Measurements from ENCODE around the gene CDCA7L. TPM values are rescaled to one million over a fixed set of nuclear protein-coding genes. Genes with fewer than 3 reads are reported as not detected.
"Not testable (repeated sequence)": the region's sequence is repeated elsewhere in the genome, so short reads cannot be mapped to it uniquely, and the experiment has no call there.

The CDCA7L gene
- total and polyA plus RNA-seq, 3 donors from 2014 or later = 39.9 to 47.1 (median 46.1) TPM

DNA sequence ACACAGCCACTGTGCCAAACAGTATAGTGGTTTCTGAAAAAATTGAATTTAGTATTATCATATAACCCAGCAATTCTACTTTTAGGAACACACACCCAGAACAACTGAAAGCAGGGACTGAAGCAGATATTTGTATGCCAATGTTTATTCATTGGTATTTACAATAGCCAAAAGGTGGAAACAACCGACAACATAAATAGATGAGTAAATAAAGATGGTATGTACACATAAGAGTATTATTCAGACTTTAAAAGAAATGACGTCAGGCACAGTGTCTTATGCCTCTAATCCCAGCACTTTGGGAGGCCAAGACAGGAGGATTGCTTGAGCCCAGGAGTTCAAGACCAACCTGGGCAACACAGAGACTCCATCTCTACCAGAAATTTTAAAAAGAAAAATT is 7.2 kb downstream of the CDCA7L start:
- no peak for DNase-seq
- 87 to 92% methylated on average over 2 of the region's 2 CpGs for WGBS, 2 donors
- no peaks in the 10 kb centered on the region for H3K9me3 ChIP-seq
- no peak overlapping the region for H3K27ac ChIP-seq
- no peaks in the 10 kb centered on the region for H3K4me1 ChIP-seq
- intact Hi-C loops (cut with DNase I; ENCODE audit: low total_unique reads) = no loop called here
- TF ChIP-seq, protein P1, sequence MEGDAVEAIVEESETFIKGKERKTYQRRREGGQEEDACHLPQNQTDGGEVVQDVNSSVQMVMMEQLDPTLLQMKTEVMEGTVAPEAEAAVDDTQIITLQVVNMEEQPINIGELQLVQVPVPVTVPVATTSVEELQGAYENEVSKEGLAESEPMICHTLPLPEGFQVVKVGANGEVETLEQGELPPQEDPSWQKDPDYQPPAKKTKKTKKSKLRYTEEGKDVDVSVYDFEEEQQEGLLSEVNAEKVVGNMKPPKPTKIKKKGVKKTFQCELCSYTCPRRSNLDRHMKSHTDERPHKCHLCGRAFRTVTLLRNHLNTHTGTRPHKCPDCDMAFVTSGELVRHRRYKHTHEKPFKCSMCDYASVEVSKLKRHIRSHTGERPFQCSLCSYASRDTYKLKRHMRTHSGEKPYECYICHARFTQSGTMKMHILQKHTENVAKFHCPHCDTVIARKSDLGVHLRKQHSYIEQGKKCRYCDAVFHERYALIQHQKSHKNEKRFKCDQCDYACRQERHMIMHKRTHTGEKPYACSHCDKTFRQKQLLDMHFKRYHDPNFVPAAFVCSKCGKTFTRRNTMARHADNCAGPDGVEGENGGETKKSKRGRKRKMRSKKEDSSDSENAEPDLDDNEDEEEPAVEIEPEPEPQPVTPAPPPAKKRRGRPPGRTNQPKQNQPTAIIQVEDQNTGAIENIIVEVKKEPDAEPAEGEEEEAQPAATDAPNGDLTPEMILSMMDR (IDR thresholded peaks at IDR 0.05) = no peak
- TF ChIP-seq POLR2A (IDR thresholded peaks at IDR 0.05) = no peak
- no peaks in the 10 kb centered on the region for H3K27me3 ChIP-seq
- H3K4me3 ChIP-seq = no peak overlapping the region
- no peaks in the 10 kb centered on the region for H3K36me3 ChIP-seq (ENCODE audit: low read depth, missing control alignments)

DNA sequence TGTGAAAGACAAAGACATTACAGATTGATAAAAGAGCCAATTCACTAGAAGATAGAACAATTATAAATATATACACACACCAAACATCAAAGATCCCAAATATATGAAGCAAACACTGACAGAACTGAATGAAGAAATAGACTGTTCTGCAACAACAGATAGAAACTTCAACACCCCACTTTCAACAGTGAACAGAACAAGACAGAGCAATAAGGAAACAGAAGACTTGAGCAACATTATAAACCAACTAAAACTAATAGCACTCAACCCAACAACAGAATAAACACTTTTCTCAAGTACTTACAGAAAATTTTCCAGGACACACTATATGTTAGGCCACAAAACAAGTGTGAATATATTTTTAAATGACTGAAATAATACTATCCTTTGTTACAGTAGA is 10.9 kb downstream of the CDCA7L start:
- H3K4me1 ChIP-seq = no peaks in the 10 kb centered on the region

DNA sequence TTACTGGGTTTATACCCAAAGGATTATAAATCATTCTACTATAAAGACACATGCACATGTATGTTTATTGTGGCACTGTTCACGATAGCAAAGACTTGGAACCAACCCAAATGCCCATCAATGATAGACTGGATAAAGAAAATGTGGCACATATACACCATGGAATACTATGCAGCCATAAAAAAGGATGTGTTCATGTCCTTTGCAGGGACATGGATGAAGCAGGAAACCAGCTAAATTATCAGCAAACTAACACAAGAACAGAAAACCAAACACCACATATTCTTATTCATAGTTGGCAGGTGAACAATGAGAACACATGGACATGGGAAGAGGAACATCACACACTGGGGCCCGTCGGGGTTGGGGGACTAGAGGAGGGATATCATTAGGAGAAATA is 12.4 kb downstream of the CDCA7L start:
- DNase-seq; H3K9me3 ChIP-seq; H3K4me1 ChIP-seq; H3K27me3 ChIP-seq; intact Hi-C loops (cut with DNase I; ENCODE audit: low total_unique reads); H3K4me3 ChIP-seq; H3K36me3 ChIP-seq (ENCODE audit: low read depth, missing control alignments); H3K27ac ChIP-seq: not testable (repeated sequence)
- WGBS, 2 donors = 79 to 86% methylated on average over 3 of the region's 3 CpGs

More for the DNA sequence above, 10.9 kb downstream of the CDCA7L start:
- DNase-seq = no peak
- intact Hi-C loops (cut with DNase I; ENCODE audit: low total_unique reads) = no loop called here
- Histone ChIP-seq H3K4me3 (no peak overlapping the region), H3K27ac (no peak overlapping the region), H3K36me3 (ENCODE audit: low read depth, missing control alignments) (no peaks in the 10 kb centered on the region), H3K9me3 (no peaks in the 10 kb centered on the region), H3K27me3 (no peaks in the 10 kb centered on the region)
- TF ChIP-seq POLR2A (IDR thresholded peaks at IDR 0.05) = no peak
- TF ChIP-seq, protein P1 (IDR thresholded peaks at IDR 0.05) = no peak

DNA sequence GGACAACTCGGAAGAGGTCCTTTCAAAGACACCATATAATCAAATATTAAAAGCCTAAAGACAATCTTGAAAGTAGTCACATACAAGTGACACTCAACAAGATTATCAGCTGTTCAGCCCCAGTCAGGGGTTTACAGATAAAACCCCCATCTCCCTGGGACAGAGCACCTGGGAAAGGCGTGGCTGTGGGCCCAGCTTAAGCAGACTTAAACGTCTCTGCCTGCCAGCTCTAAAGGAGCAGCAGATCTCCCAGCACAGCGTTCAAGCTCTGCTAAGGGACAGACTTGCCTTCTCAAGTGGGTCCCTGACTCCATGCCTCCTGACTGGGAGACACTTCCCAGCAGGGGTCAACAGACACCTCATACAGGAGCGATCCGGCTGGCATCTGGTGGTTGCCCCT is 18.0 kb downstream of the CDCA7L start:
- TF ChIP-seq POLR2A (IDR thresholded peaks at IDR 0.05) = no peak
- TF ChIP-seq, protein P1 (IDR thresholded peaks at IDR 0.05) = no peak
- 83 to 96% methylated on average over 5 to 6 of the region's 6 CpGs for WGBS, 2 donors
- Histone ChIP-seq H3K4me1 (no peaks in the 10 kb centered on the region), H3K27me3 (no peaks in the 10 kb centered on the region), H3K27ac (no peak overlapping the region), H3K9me3 (no peaks in the 10 kb centered on the region), H3K4me3 (no peak overlapping the region), H3K36me3 (ENCODE audit: low read depth, missing control alignments) (no peaks in the 10 kb centered on the region)
- intact Hi-C loops (cut with DNase I; ENCODE audit: low total_unique reads) = no loop called here
- no peak for DNase-seq

DNA sequence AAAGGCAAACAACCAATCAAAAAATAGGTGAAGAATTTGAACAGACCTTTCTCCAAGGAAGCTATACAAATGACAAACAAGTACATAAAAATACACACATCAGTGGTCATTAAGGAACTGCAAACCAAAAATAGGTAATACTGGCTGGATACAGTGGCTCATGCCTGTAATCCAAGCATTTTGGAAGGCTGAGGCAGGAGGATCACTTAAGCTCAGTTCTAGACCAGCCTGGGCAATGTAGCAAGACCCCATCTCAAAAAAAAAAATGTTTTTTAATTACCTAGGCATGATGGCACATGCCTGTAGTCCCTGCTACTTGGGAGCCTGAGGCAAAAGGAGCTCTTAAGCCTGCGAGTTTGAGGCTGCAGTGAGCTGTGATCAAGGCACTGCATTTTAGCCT is 19.3 kb downstream of the CDCA7L start:
- H3K36me3 ChIP-seq (ENCODE audit: low read depth, missing control alignments) = no peaks in the 10 kb centered on the region
- TF ChIP-seq, protein P1 (IDR thresholded peaks at IDR 0.05) = no peak
- no peak for TF ChIP-seq POLR2A (IDR thresholded peaks at IDR 0.05)
- no peaks in the 10 kb centered on the region for H3K27me3 ChIP-seq
- intact Hi-C loops (cut with DNase I; ENCODE audit: low total_unique reads) = no loop called here
- no peak for DNase-seq
- 100% methylated on average over 1 of the region's 1 CpG for WGBS, 2 donors
- no peak overlapping the region for H3K27ac ChIP-seq
- no peaks in the 10 kb centered on the region for H3K4me1 ChIP-seq
- no peak overlapping the region for H3K4me3 ChIP-seq
- no peaks in the 10 kb centered on the region for H3K9me3 ChIP-seq

Measured in testis (tissue), 3 donors.